Fibroblast of skin of right quadriceps (primary cell): ENCODE results near the gene CCDC93.

Source experiments
- DNase-seq: peaks from one replicate; pipeline ENCODE4 v3.0.0-alpha.2; 2013

Gene CCDC93

GRCh38 chr2:117879003-117879402 is 134.9 kb downstream of the CCDC93 start:
- no peak for DNase-seq

GRCh38 chr2:117875786-117876185 is 138.1 kb downstream of the CCDC93 start:
- no peak for DNase-seq
